Common myeloid progenitor, CD34-positive (primary cell): ENCODE data around the gene FAM168A.

Source experiments
- CTCF ChIA-PET: fragments of 350-600 bp; sonication (Branson Sonifier 250); formaldehyde crosslinking; loops from one replicate; lab custom pipeline; 2021; ENCODE audit warnings: antibody characterized with exemption; lab: Charles Lee
- POLR2A ChIA-PET: fragments of 350-600 bp; sonication (Branson Sonifier 250); formaldehyde crosslinking; loops from one replicate; lab custom pipeline; 2021; ENCODE audit warnings: antibody characterized with exemption; lab: Charles Lee
- DNase-seq, 3 donors: peaks; one replicate each; pipeline versions ENCODE4 v3.0.0 to v3.0.0-alpha.2; 2013
- H3K27ac ChIP-seq, 2 experiments: 1 replicate in 1 of 2; 2 replicates in 1 of 2; pipeline ENCODE4 v1.7.0; 2013; ENCODE audit warnings: inconsistent platforms in 2 of 2, low read length in 2 of 2, mild to moderate bottlenecking in 2 of 2, low read depth in 1 of 2, moderate library complexity in 1 of 2; ENCODE audit not compliant: severe bottlenecking in 2 of 2, insufficient read depth in 1 of 2, poor library complexity in 1 of 2
- H3K27me3 ChIP-seq, 5 experiments: replicated peaks in 2 of 5; 1 replicate in 3 of 5; 2 replicates in 2 of 5; pipeline versions ENCODE4 v1.6.1 to v1.7.0; 2013; ENCODE audit warnings: low read length in 4 of 5, mild to moderate bottlenecking in 2 of 5, moderate library complexity in 2 of 5, inconsistent platforms in 1 of 5; ENCODE audit not compliant: insufficient read depth in 5 of 5, control insufficient read depth in 4 of 5
- H3K36me3 ChIP-seq, 4 experiments: 1 replicate in 2 of 4; 2 replicates in 2 of 4; pipeline versions ENCODE4 v1.6.1 to v1.7.0; 2013; ENCODE audit warnings: low read length in 3 of 4, control low read depth in 1 of 4, mild to moderate bottlenecking in 1 of 4; ENCODE audit not compliant: control insufficient read depth in 4 of 4, insufficient read depth in 4 of 4
- H3K4me1 ChIP-seq, 4 experiments: 1 replicate in 3 of 4; 2 replicates in 1 of 4; pipeline versions ENCODE4 v1.6.1 to v1.7.1; 2013; ENCODE audit warnings: low read length in 3 of 4, mild to moderate bottlenecking in 3 of 4, control low read depth in 1 of 4, inconsistent platforms in 1 of 4, moderate library complexity in 1 of 4; ENCODE audit not compliant: control insufficient read depth in 4 of 4, insufficient read depth in 4 of 4; ENCODE audit errors: control extremely low read depth in 1 of 4
- H3K4me3 ChIP-seq, 7 experiments: 1 replicate in 4 of 7; 2 replicates in 3 of 7; pipeline versions ENCODE4 v1.5.1 to v1.7.0; 2013; ENCODE audit warnings: mild to moderate bottlenecking in 7 of 7, low read length in 6 of 7, moderate library complexity in 6 of 7, inconsistent platforms in 2 of 7, low read depth in 2 of 7, control low read depth in 1 of 7; ENCODE audit not compliant: insufficient read depth in 4 of 7, control insufficient read depth in 1 of 7; ENCODE audit errors: extremely low read depth in 1 of 7
- H3K9me3 ChIP-seq, 5 experiments: 1 replicate in 4 of 5; 2 replicates in 1 of 5; pipeline versions ENCODE4 v1.6.1 to v1.7.1; 2013; ENCODE audit warnings: low read length in 4 of 5, mild to moderate bottlenecking in 2 of 5, inconsistent platforms in 1 of 5, low read depth in 1 of 5, moderate library complexity in 1 of 5; ENCODE audit not compliant: control insufficient read depth in 4 of 5, insufficient read depth in 2 of 5; ENCODE audit errors: control extremely low read depth in 1 of 5
- WGBS: methylation state at CpG from one replicate; pipeline ENCODE4 v1.1.5; 2013; ENCODE audit not compliant: insufficient coverage; 5-methylcytosine and 5-hydroxymethylcytosine counted together

Gene FAM168A

GRCh38 chr11:73429121-73429750, 168.7 kb downstream of the FAM168A start:
- POLR2A ChIA-PET, result interaction anchor here (1.0 kb wide), 1 partner anchor 8 kb away, joined by 7 read pairs; no protein-coding TSS in a partner anchor
- Histone ChIP-seq H3K4me3 (no peak overlapping the region), H3K9me3 (no peaks in the 10 kb centered on the region), H3K27me3 (no peaks in the 10 kb centered on the region), H3K4me1 (no peaks in the 10 kb centered on the region), H3K36me3 (peaks cover 0 to 8% (median 5%) of the 10 kb centered on the region in 4 experiments), H3K27ac (no peak overlapping the region)
- DNase-seq, result no peak
- WGBS, result 94% methylated on average over 2 of the region's 5 CpGs
- CTCF ChIA-PET, result interaction anchor here (0.7 to 1.4 kb wide), 2 partner anchors 11 to 197 kb away, joined by 3 to 4 read pairs; no protein-coding TSS in a partner anchor

DNA sequence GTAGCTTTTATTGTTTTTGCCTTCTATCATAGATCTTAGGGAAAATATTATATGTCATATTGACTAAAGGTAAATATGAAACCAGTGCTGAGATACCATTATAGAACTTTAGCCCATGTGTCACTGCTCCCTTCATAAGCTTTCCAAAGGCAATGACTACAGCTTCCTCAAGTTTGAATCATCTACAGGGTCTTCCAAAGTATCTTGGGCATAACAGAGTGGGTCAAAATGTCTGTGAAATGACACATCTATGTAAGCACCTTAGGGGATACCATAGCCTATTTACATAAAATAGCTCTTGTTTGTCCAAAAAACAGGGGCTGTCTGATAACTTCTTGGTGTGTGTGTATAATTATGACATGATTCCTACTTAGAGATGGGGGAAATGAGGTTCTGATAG, 169.2 kb downstream of the FAM168A start:
- POLR2A ChIA-PET, result interaction anchor here (1.0 kb wide), 1 partner anchor 9 kb away, joined by 7 read pairs; no protein-coding TSS in a partner anchor
- H3K27me3 ChIP-seq, result no peaks in the 10 kb centered on the region
- peaks cover 0 to 8% (median 5%) of the 10 kb centered on the region in 4 experiments for H3K36me3 ChIP-seq
- CTCF ChIA-PET, result interaction anchor here (0.6 kb wide), 1 partner anchor 25 kb away, joined by 3 read pairs; no protein-coding TSS in a partner anchor
- no peaks in the 10 kb centered on the region for H3K4me1 ChIP-seq
- H3K27ac ChIP-seq, result no peak overlapping the region
- H3K4me3 ChIP-seq, result no peak overlapping the region
- no peaks in the 10 kb centered on the region for H3K9me3 ChIP-seq
- no peak for DNase-seq

DNA sequence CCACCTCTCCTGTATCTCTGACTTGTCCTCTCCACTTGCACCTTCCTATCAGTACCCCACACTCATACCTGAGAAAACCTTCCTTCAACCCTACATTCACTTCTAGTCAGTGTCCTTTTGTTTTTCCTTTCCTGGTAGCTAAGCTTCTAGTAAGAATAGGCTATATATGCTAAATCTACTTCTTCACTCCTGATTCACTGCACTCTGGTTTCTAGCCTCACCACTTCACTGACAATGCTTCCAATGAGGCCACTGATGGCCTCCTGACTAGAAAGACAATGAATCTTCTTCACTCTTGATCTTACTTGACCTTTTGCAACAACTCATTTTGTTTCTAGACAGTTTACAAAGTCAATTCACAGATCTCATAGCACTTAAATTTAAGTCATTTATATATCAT, 169.7 kb downstream of the FAM168A start:
- peaks cover 0 to 8% (median 5%) of the 10 kb centered on the region in 4 experiments for H3K36me3 ChIP-seq
- no peaks in the 10 kb centered on the region for H3K9me3 ChIP-seq
- H3K4me1 ChIP-seq, result no peaks in the 10 kb centered on the region
- no peaks in the 10 kb centered on the region for H3K27me3 ChIP-seq
- no peak overlapping the region for H3K27ac ChIP-seq
- ChIA-PET CTCF (interaction anchor here (0.6 kb wide), 1 partner anchor 25 kb away, joined by 3 read pairs; no protein-coding TSS in a partner anchor), POLR2A (no interaction called here)
- no peak overlapping the region for H3K4me3 ChIP-seq
- DNase-seq, result no peak

GRCh38 chr11:73426219-73426850, 171.6 kb downstream of the FAM168A start:
- Histone ChIP-seq H3K27me3 (no peaks in the 10 kb centered on the region), H3K36me3 (peaks cover 0 to 8% (median 5%) of the 10 kb centered on the region in 4 experiments), H3K27ac (no peak overlapping the region), H3K9me3 (no peaks in the 10 kb centered on the region), H3K4me3 (no peak overlapping the region), H3K4me1 (peaks cover 0 to 5% (median 0%) of the 10 kb centered on the region in 4 experiments)
- CTCF ChIA-PET, result interaction anchor here (0.8 to 2.6 kb wide), 2 partner anchors 17 to 42 kb away, joined by 3 to 6 read pairs; no protein-coding TSS in a partner anchor
- DNase-seq, result no peak
- 80% methylated on average over 1 of the region's 2 CpGs for WGBS
- POLR2A ChIA-PET, result no interaction called here

DNA sequence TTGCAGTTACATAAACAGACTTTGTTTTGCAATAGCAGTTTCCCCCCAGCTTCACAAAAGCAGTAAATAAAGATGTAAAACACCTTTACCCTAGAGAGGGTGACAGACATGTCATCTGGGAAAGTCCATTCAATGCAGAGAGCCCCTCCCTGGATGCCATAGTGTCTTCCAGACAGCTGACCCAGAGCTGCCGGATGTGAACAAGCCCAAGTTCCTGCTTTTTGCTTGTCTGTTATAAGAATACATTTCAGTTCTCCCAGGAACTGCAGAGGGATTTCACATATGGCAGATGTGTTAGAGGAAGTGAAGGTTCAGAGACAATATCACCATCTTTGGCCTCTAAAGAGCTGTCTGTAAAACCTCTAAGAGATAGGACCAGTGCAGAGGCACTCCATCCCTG, 172.8 kb downstream of the FAM168A start:
- H3K4me1 ChIP-seq, result peaks cover 0 to 10% (median 2%) of the 10 kb centered on the region in 4 experiments
- peaks cover 0 to 6% (median 1%) of the 10 kb centered on the region in 4 experiments for H3K36me3 ChIP-seq
- H3K27me3 ChIP-seq, result no peaks in the 10 kb centered on the region
- no peaks in the 10 kb centered on the region for H3K9me3 ChIP-seq
- ChIA-PET CTCF (interaction anchor here (0.8 to 3.5 kb wide), 4 partner anchors 11 to 43 kb away, joined by 3 to 13 read pairs (median 10); no protein-coding TSS in a partner anchor), POLR2A (no interaction called here)
- no peak overlapping the region for H3K27ac ChIP-seq
- H3K4me3 ChIP-seq, result no peak overlapping the region
- DNase-seq, result no peak
- 100% methylated on average over 1 of the region's 1 CpG for whole genome bisulfite sequencing

DNA sequence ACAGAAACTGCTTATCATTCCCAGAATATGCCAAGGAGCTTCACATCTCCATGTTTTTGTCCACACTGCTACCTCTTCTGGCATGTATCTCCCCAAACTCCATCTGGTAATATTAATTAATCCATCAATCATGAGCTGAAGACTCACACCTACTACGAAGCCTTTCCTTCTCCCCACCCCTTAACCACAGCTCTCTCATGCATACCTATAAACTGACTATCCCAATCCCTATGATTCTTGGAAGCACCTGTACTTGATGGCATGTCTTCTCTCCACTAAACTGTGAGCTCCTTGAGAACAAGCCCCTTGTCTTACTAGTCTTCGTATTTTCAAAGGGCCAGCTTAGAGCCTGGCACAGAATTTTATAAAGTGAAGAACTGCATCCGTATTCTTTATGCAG, 174.4 kb downstream of the FAM168A start:
- DNase-seq, result no peak
- Histone ChIP-seq H3K27ac (no peak overlapping the region), H3K36me3 (peaks cover 0 to 14% (median 3%) of the 10 kb centered on the region in 4 experiments), H3K9me3 (no peaks in the 10 kb centered on the region), H3K4me3 (no peak overlapping the region), H3K4me1 (peaks cover 0 to 10% (median 2%) of the 10 kb centered on the region in 4 experiments), H3K27me3 (no peaks in the 10 kb centered on the region)
- 100% methylated on average over 3 of the region's 3 CpGs for WGBS
- ChIA-PET POLR2A (no interaction called here), CTCF (interaction anchor here (0.8 to 3.5 kb wide), 12 partner anchors 9 to 324 kb away, joined by 3 to 13 read pairs (median 4); no protein-coding TSS in a partner anchor)

GRCh38 chr11:73422886-73423285, 175.0 kb downstream of the FAM168A start:
- 93% methylated on average over 4 of the region's 4 CpGs for WGBS
- no peaks in the 10 kb centered on the region for H3K9me3 ChIP-seq
- ChIA-PET POLR2A (no interaction called here), CTCF (interaction anchor here (0.8 to 3.5 kb wide), 9 partner anchors 8 to 324 kb away, joined by 3 to 13 read pairs (median 4); no protein-coding TSS in a partner anchor)
- H3K27ac ChIP-seq, result no peak overlapping the region
- H3K4me3 ChIP-seq, result no peak overlapping the region
- H3K4me1 ChIP-seq, result peaks cover 0 to 10% (median 2%) of the 10 kb centered on the region in 4 experiments
- no peak for DNase-seq
- peaks cover 2 to 20% (median 6%) of the 10 kb centered on the region in 4 experiments for H3K36me3 ChIP-seq
- no peaks in the 10 kb centered on the region for H3K27me3 ChIP-seq
